Common myeloid progenitor, CD34-positive (primary cell): Measurements from ENCODE around the gene OSBP2.

Experiments used
- CTCF ChIA-PET: fragments of 350-600 bp; sonication (Branson Sonifier 250); formaldehyde crosslinking; loops from one replicate; lab custom pipeline; 2021; ENCODE audit warnings: antibody characterized with exemption; lab: Charles Lee
- POLR2A ChIA-PET: fragments of 350-600 bp; sonication (Branson Sonifier 250); formaldehyde crosslinking; loops from one replicate; lab custom pipeline; 2021; ENCODE audit warnings: antibody characterized with exemption; lab: Charles Lee
- DNase-seq, 3 donors: peaks; one replicate each; pipeline versions ENCODE4 v3.0.0 to v3.0.0-alpha.2; 2013
- H3K27ac ChIP-seq, 2 experiments: 1 replicate in 1 of 2; 2 replicates in 1 of 2; pipeline ENCODE4 v1.7.0; 2013; ENCODE audit warnings: inconsistent platforms in 2 of 2, low read length in 2 of 2, mild to moderate bottlenecking in 2 of 2, low read depth in 1 of 2, moderate library complexity in 1 of 2; ENCODE audit not compliant: severe bottlenecking in 2 of 2, insufficient read depth in 1 of 2, poor library complexity in 1 of 2
- H3K27me3 ChIP-seq, 5 experiments: replicated peaks in 2 of 5; 1 replicate in 3 of 5; 2 replicates in 2 of 5; pipeline versions ENCODE4 v1.6.1 to v1.7.0; 2013; ENCODE audit warnings: low read length in 4 of 5, mild to moderate bottlenecking in 2 of 5, moderate library complexity in 2 of 5, inconsistent platforms in 1 of 5; ENCODE audit not compliant: insufficient read depth in 5 of 5, control insufficient read depth in 4 of 5
- H3K36me3 ChIP-seq, 4 experiments: 1 replicate in 2 of 4; 2 replicates in 2 of 4; pipeline versions ENCODE4 v1.6.1 to v1.7.0; 2013; ENCODE audit warnings: low read length in 3 of 4, control low read depth in 1 of 4, mild to moderate bottlenecking in 1 of 4; ENCODE audit not compliant: control insufficient read depth in 4 of 4, insufficient read depth in 4 of 4
- H3K4me1 ChIP-seq, 4 experiments: 1 replicate in 3 of 4; 2 replicates in 1 of 4; pipeline versions ENCODE4 v1.6.1 to v1.7.1; 2013; ENCODE audit warnings: low read length in 3 of 4, mild to moderate bottlenecking in 3 of 4, control low read depth in 1 of 4, inconsistent platforms in 1 of 4, moderate library complexity in 1 of 4; ENCODE audit not compliant: control insufficient read depth in 4 of 4, insufficient read depth in 4 of 4; ENCODE audit errors: control extremely low read depth in 1 of 4
- H3K4me3 ChIP-seq, 7 experiments: 1 replicate in 4 of 7; 2 replicates in 3 of 7; pipeline versions ENCODE4 v1.5.1 to v1.7.0; 2013; ENCODE audit warnings: mild to moderate bottlenecking in 7 of 7, low read length in 6 of 7, moderate library complexity in 6 of 7, inconsistent platforms in 2 of 7, low read depth in 2 of 7, control low read depth in 1 of 7; ENCODE audit not compliant: insufficient read depth in 4 of 7, control insufficient read depth in 1 of 7; ENCODE audit errors: extremely low read depth in 1 of 7
- H3K9me3 ChIP-seq, 5 experiments: 1 replicate in 4 of 5; 2 replicates in 1 of 5; pipeline versions ENCODE4 v1.6.1 to v1.7.1; 2013; ENCODE audit warnings: low read length in 4 of 5, mild to moderate bottlenecking in 2 of 5, inconsistent platforms in 1 of 5, low read depth in 1 of 5, moderate library complexity in 1 of 5; ENCODE audit not compliant: control insufficient read depth in 4 of 5, insufficient read depth in 2 of 5; ENCODE audit errors: control extremely low read depth in 1 of 5
- WGBS: methylation state at CpG from one replicate; pipeline ENCODE4 v1.1.5; 2013; ENCODE audit not compliant: insufficient coverage; 5-methylcytosine and 5-hydroxymethylcytosine counted together

The OSBP2 gene

GRCh38 chr22:30790366-30790765, 95.7 kb downstream of the OSBP2 start:
- no peak overlapping the region for H3K27ac ChIP-seq
- no peak overlapping the region for H3K4me3 ChIP-seq
- H3K9me3 ChIP-seq = peaks cover 0 to 8% (median 0%) of the 10 kb centered on the region in 5 experiments
- H3K4me1 ChIP-seq = no peaks in the 10 kb centered on the region
- ChIA-PET CTCF (interaction anchor here (0.6 kb wide), 1 partner anchor 164 kb away, joined by 5 read pairs; no protein-coding TSS in a partner anchor), POLR2A (interaction anchor here (0.6 kb wide), 1 partner anchor 627 kb away, joined by 5 read pairs; no protein-coding TSS in a partner anchor)
- no peaks in the 10 kb centered on the region for H3K27me3 ChIP-seq
- H3K36me3 ChIP-seq = no peaks in the 10 kb centered on the region
- no CpG with 5 or more reads among the region's 2 CpGs for WGBS
- DNase-seq = no peak

GRCh38 chr22:30792456-30792855, 97.8 kb downstream of the OSBP2 start:
- ChIA-PET CTCF (no interaction called here), POLR2A (interaction anchor here (0.5 to 0.6 kb wide), 2 partner anchors 12 to 767 kb away, joined by 3 read pairs; no protein-coding TSS in a partner anchor)
- Histone ChIP-seq H3K27me3 (no peaks in the 10 kb centered on the region), H3K27ac (no peak overlapping the region), H3K4me1 (no peaks in the 10 kb centered on the region), H3K4me3 (no peak overlapping the region), H3K36me3 (no peaks in the 10 kb centered on the region), H3K9me3 (peaks cover 0 to 8% (median 0%) of the 10 kb centered on the region in 5 experiments)
- peak in 1 of 3 donors; percentile 28 for DNase-seq
- WGBS = 43% methylated on average over 1 of the region's 4 CpGs

DNA sequence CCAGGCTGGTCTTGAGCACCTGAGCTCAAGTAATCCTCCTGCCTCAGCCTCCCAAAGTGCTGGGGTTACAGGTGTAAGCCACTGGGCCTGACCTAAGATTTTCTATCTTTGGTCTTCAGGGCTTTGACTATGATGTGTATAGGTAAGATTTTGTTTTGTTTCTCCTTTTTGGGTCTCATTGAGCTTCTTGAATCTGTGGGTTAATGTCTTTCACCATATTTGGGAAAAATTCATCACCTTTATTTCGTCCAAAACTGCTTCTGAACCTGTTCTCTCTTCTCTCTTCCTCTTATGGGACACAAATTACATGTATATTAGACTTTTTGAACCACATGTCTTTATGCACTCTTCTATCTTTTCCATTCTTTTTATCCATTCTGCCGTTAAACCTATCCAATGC, 100.4 kb downstream of the OSBP2 start:
- no peak overlapping the region for H3K4me3 ChIP-seq
- 100% methylated on average over 1 of the region's 2 CpGs for WGBS
- peaks cover 0 to 5% (median 3%) of the 10 kb centered on the region in 5 experiments for H3K27me3 ChIP-seq
- ChIA-PET CTCF (interaction anchor here (0.9 kb wide), 1 partner anchor 8 kb away, joined by 3 read pairs; no protein-coding TSS in a partner anchor), POLR2A (no interaction called here)
- H3K4me1 ChIP-seq = no peaks in the 10 kb centered on the region
- H3K27ac ChIP-seq = no peak overlapping the region
- DNase-seq = no peak
- no peaks in the 10 kb centered on the region for H3K36me3 ChIP-seq
- peaks cover 0 to 8% (median 0%) of the 10 kb centered on the region in 5 experiments for H3K9me3 ChIP-seq

- H3K4me3 ChIP-seq = no peak overlapping the region
- no peaks in the 10 kb centered on the region for H3K36me3 ChIP-seq
- no peak for DNase-seq
- peaks cover 11 to 45% (median 24%) of the 10 kb centered on the region in 5 experiments for H3K27me3 ChIP-seq
- WGBS = no CpG with 5 or more reads among the region's 3 CpGs
- no peaks in the 10 kb centered on the region for H3K9me3 ChIP-seq
- ChIA-PET POLR2A (no interaction called here), CTCF (interaction anchor here (0.9 to 1.1 kb wide), 2 partner anchors 8 to 14 kb away, joined by 3 read pairs; no protein-coding TSS in a partner anchor)
- no peak overlapping the region for H3K27ac ChIP-seq
- H3K4me1 ChIP-seq = peaks cover 0 to 13% (median 10%) of the 10 kb centered on the region in 4 experiments
These were observed 107.0 kb downstream of the OSBP2 start for GRCh38 chr22:30801695-30802094.

DNA sequence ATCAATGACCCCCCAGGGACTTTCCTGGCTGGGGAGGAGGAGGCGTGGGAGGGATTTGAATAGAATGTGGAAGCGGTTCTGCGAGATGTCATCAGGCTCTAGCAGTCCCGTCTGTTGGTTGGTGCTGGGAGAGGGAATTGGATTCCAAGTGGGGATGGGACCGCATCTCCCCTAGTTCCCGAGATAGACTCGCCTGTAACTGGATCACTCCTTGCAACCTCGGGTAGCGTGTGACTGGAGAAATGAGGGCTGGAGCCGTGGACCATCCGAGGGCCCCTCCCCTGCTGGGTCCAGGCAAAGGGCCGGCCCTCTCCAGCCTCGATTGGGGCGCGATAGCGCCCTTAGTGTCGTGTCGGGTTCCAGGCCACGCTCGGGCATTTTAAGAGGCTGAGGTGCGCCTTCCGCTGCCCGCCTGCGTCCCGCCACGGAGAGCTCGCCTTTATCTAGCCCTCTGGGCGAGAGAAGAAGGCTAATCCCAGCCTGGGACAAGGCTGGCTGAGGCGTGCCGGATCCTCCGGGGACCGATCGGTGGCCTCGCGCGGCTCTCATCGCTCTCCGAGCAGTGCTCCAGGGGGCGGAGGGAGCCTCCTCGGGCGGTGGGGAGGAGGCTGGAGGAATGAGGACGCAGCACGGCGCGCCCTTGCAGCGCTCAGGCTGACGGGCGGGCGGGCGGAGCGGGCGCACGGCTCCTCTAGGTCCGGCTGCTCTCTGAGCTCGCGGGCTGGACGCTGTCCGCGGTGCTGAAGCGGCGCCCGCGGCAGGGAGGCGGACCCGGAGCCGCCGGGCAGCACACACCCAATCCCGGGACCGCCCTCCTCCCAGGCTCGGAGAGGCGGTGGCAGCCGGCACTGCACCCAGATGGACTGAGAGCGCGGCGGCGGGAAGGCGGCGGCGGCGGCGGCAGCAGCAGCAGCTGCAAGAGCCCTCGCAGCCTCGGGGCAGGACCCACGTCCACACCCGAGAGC, 107.8 kb downstream of the OSBP2 start:
- ChIA-PET CTCF (interaction anchor here (0.7 to 1.3 kb wide), 4 partner anchors 8 to 47 kb away, joined by 3 to 4 read pairs (median 3); no protein-coding TSS in a partner anchor), POLR2A (interaction anchor here (0.5 kb wide), 1 partner anchor 50 kb away, joined by 3 read pairs; no protein-coding TSS in a partner anchor)
- Histone ChIP-seq H3K27ac (no peak overlapping the region), H3K27me3 (peaks cover 11 to 45% (median 24%) of the 10 kb centered on the region in 5 experiments), H3K4me3 (peak overlapping the region in 4 of 7 experiments; percentile 15 to 37 (median 22)), H3K4me1 (peaks cover 0 to 13% (median 10%) of the 10 kb centered on the region in 4 experiments), H3K9me3 (no peaks in the 10 kb centered on the region), H3K36me3 (no peaks in the 10 kb centered on the region)
- WGBS = 3% methylated on average over 77 of the region's 85 CpGs
- peak; percentile 89 to 96 (median 96) for DNase-seq

DNA sequence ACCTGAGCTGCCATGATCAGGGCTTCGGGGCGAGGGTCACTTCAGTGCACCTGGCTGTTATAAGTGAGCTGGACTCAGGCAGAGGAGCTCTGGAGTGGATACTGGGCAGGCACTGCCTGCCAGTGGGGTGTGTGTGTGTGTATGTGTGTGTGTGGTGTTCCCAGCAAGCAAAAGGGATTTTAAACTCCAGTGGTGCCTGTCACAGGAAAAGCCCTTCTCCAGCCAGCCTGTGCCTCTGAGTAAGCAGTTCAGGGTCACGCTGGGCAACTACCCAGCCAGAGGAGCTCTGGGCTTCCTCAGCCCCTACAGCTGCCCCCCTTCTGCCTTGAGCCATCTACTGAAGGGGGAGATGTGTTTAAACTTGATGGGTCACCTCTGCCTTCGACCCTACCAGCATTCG, 109.0 kb downstream of the OSBP2 start:
- H3K4me1 ChIP-seq = peaks cover 0 to 13% (median 10%) of the 10 kb centered on the region in 4 experiments
- no peak overlapping the region for H3K27ac ChIP-seq
- 100% methylated on average over 1 of the region's 5 CpGs for WGBS
- no peaks in the 10 kb centered on the region for H3K9me3 ChIP-seq
- no peak overlapping the region for H3K4me3 ChIP-seq
- DNase-seq = no peak
- ChIA-PET POLR2A (no interaction called here), CTCF (interaction anchor here (0.7 to 1.3 kb wide), 2 partner anchors 9 to 49 kb away, joined by 3 read pairs; no protein-coding TSS in a partner anchor)
- H3K27me3 ChIP-seq = peaks cover 13 to 45% (median 24%) of the 10 kb centered on the region in 5 experiments
- H3K36me3 ChIP-seq = no peaks in the 10 kb centered on the region
